GM19239 (cell line): ENCODE results near the gene OR13C8.

ENCODE experiments used
- DNase-seq: peaks from one replicate; pipeline ENCODE4 v3.0.0; 2011; ENCODE audit warnings: low spot score; ENCODE audit not compliant: insufficient read length
- FAIRE-seq: peaks from 2 replicates; lab custom pipeline; 2011; peaks lifted over from hg19 to GRCh38; lab: Jason Lieb, UNC

Gene OR13C8

GRCh38 chr9:104608336-104608735 is 39.4 kb downstream of the OR13C8 start:
- DNase-seq = no peak
- no peak for FAIRE-seq

DNA sequence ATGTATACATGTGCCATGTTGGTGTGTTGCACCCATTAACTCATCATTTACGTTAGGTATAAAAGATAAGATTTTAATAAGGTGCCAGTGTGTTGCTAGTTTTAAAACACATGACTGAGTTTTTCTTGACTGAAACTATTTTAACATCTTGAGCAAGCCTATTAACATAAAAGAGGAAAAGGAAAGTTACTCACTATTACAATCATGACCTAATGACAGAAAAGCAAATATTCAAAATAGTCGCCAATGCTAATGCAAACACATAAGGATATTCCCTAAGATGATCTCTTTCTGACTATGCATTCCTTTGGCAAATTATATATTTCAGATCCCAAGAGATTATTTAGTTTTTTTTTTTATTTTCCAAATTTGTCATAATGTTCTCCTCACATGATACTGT is 42.2 kb downstream of the OR13C8 start:
- FAIRE-seq (no peak), DNase-seq (no peak)

DNA sequence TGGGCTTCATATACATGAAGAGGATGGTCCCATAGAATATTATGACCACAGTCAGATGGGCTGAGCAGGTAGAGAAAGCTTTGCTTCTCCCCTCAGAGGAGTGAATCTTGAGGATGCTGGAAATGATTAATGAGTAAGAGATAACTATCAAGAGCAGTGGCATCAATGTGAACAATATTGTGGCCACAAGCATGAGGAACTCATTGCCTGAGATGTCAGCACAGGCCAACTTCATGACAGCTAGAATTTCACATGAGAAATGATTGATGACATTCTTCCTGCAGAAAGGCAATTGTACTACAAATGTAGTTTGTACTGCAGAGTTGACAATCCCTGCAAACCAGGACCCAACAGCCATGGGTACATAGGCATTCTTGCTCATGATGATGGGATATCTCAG is 48.5 kb downstream of the OR13C8 start:
- FAIRE-seq (no peak), DNase-seq (no peak)

DNA sequence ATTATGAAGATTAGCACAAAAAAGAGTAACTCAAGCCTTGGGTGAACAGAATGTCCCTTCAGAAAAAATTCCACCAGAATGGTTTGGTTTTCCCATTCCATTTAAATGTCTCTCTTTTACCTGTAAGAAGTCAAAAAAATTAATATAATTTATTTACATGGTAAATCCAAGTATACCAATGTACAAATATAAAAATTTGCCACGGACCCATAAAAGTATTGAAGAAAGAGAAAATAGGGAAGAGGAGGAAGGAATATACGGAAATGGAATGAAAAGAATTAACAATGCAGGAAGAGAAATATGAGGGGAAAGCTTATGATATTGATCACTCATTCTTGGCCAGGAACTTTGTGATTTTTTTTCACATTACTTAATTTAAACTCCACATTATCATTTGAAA is 49.1 kb downstream of the OR13C8 start, which contains the start of gene OR13C9:
OR13C9 (minus strand) TSS at position 101 of the 400 bp plus-strand sequence; CDS start at position 101, 0 bp downstream.
- DNase-seq = no peak
- FAIRE-seq = no peak
